HG02798 (cell line): ENCODE measurements around the gene MSI2.

Experiments used
- ATAC-seq: cut with Tn5 transposase; IDR thresholded peaks from one replicate; pipeline ENCODE4 v1.9.1; 2021; ENCODE audit warnings: mild to moderate bottlenecking; ENCODE audit not compliant: unreplicated experiment, poor library complexity

Gene MSI2

DNA sequence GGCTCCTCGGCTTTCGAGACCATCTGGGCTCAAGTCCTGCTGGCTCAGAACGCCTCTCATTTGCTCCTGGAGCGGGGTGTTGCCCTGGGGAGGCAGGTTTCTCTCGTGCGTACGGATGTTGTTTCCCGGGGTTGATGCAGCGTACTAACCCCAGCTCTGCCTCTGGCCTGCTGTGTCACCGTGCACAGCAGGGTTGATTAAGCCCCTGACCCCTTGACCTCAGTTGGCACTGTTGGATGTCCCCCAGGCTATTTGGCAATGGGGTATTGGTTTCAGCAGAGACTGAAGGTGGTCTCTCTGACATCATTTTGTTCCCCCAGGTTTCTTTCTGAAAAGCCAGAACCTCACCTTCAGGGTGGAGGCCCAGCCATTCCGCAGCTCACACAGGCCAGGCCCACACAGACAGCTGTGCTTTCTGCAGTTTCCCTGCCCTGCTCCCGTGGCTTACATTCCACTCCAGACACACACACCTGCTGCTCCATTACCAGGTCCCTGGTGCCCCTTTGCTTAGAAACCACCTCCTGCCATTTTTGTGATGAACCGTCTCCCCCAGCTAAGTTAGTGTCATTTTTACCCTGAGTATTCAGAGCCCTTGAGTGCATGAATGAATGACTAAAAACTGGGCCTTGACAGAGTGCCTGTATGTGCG, 255.3 kb downstream of the MSI2 start:
- no peak for ATAC-seq

DNA sequence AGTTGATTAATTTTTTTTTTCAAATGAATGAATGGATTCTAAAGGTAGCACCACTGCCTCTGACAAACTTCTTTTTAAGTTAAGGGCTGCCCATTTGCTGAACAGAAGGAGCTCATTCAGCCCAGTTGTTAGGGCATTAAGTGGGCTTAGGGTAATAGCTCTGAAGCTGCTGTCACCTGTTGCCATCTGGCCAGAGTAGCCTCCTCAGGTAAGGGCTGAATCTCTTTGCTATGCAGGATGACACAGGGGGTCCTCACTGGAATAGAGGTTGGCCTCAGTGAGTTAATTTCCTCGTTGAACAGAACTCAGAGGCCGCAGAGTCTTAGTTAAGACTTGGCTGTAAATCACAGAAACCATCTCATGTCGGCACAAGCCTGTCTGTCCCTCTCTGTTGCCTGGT, 255.9 kb downstream of the MSI2 start:
- no peak for ATAC-seq

DNA sequence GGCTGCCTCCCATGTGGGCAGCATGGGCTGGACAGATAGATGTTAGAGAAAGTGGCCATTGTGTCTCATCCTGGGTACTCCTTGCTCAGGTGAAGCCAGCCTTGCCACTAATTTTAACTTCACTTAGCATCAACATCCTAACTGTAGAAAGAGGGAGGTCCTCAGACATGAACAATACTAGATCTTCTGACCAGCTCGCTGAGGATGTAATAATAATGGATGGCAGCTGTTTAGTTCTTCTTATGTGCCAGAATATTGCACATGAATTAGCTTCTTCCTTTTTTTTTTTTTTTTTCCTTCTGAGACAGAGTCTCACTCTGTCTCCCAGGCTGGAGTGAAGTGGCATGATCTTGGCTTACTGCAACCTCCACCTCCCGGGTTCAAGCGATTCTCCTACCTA, 256.4 kb downstream of the MSI2 start:
- ATAC-seq = no peak

DNA sequence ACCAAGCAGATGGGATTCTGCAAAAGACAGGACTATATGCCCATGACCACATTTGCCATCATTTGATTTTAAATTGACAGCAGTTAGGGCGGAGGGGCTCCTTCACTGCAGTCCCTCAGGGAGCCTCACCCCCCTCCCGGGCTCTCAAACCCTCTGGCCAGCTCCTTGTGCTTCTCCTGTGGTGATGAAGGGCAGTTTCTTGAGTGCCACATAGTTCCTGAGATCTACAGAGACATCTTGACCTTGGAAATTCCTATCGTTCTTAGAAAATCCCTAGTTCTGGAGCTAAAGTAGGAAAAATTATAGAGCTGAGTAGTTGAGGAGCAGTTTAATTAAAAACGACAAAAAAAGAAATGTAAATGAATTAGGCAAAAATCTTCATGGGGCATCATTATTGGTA, 257.2 kb downstream of the MSI2 start:
- ATAC-seq = no peak

DNA sequence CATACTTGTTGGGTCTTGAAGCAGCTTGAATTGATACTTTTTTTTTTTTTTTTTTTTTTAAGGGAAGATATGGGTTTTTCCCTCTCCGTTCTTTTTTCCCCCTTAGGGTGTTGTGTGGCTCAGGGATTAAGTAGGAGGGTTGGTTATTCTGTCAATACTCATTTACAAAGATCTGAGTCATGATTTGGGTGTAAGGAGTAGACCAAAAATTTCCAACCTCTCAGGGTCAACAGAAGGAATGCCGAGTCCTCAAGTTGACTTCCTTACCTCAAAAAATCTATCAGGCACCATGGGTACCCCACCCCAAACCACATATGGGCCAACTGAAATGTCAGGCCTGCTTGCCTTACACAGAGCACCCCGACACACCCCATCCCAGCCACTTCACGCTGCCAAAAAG, 258.3 kb downstream of the MSI2 start:
- no peak for ATAC-seq

DNA sequence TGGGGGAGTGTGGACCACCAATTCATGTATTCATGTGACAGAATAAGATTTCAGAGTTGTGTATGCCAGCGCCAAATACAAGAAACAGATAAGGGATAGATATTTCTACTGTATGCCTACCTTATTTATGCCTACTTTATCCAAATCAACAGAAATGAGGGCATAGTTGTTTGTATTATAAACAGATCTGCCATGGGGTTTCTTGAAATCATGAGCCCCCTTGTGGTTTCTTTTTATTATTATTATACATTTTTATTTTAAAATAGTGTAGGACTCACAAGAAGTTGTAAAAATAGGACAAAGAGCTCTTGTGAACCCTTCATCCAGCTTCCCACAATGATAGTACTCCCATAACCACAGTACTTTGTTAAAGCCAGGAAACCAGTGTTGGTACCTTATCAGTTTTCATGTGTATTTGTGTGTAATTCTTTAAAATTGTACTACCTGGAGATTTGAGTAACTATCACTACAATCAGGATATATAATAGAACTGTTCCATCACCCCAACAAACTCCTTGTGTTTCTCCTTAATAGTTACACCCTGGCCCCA, 259.4 kb downstream of the MSI2 start:
- no peak for ATAC-seq

DNA sequence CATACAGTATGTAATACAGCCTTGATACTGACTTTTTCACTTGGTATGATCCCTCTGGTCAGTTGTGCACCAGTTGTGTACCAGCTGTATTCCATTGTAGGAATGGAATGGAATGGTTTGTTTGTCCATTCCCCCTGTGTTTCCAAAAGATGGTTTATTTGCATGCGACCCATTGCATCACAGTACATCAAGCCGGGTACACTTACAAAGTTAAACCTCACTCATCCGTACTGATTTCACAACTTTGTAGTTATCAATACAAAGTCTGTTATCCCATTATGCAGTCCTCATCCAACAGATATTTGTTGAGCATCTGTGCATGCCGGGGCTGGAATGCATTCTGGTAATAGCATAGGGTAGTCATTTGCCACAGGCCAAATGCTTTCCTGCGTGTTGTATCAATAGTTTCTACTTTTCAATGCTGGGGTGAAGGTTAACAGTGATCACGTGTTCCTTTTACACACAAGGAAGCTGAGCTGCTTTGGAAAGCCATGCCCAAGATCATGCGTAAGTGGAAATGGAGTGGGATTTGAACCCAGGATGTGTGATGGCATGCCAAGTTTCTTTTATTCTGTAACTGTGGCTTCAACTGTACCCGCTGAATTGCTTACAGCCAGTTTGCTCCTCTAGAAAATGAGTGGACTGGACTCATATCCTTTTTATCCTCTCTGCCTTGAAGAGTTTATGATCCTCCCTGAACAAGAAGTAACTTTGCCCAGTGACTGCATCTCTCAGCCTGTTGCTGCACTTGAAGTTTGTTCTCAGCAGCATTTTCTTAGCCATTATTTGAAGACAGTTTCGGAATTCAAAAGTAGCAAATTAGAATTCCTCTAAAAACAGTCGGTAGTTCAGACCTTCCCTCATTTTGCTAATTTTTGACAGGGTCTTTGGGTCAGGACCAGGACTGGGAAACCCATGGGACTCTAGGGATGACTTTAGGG, 260.2 kb downstream of the MSI2 start:
- no peak for ATAC-seq

DNA sequence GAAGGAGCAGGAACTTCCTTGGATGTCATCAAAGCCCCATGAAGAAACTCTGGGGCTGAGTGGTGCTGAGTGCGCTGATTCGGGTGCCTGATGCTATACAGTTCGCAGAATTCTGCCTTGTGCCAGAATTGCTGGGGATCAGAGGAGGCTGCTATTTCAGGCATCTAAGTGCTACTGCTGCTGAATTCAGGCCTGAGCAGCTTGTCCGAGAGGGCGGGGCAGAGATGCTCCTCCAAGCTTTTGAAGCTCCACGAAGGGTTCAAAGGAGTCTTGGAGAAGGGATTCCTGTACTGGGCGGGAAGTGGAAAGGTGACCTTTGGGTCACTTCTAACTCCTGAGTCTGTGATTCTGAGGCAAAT, 260.9 kb downstream of the MSI2 start:
- no peak for ATAC-seq

DNA sequence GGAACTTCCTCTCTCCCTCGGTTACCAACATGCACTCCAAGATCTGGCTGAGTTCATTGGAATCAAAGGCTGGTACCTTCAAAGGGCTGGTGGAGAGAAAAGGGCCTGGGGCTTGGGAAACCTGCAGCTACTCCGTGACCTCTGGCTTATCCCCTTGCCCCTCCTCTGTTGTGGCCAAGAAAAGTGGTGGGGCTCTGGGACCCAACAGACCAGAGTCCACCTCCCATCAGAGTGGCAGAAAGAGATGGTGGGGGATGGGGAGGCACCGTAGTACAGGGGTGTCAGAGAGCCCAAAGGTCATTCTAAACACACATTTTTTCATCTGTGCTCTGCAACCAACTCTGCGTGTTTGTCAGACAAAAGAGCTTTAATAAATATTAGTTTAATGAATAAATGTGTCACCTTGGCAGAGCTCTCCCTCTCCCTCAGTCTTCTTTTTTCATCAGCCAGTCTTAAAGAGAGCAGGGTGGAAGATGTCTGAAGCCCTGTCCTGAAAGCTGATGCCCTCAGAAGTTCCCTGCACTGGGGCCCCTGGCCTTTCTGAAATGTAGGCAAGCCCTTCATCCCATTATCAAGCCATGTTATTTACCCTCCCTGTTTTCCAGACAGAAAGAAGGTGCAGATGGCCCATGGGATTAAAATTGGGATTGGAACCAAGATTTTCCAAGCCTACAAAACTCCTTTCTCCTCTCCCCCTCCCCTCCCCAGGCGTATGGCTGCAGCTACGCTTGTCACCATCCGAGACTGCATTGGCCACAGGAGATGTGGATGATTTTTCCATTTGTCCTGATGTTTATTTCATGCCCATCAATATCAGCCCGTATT, 261.5 kb downstream of the MSI2 start:
- no peak for ATAC-seq

DNA sequence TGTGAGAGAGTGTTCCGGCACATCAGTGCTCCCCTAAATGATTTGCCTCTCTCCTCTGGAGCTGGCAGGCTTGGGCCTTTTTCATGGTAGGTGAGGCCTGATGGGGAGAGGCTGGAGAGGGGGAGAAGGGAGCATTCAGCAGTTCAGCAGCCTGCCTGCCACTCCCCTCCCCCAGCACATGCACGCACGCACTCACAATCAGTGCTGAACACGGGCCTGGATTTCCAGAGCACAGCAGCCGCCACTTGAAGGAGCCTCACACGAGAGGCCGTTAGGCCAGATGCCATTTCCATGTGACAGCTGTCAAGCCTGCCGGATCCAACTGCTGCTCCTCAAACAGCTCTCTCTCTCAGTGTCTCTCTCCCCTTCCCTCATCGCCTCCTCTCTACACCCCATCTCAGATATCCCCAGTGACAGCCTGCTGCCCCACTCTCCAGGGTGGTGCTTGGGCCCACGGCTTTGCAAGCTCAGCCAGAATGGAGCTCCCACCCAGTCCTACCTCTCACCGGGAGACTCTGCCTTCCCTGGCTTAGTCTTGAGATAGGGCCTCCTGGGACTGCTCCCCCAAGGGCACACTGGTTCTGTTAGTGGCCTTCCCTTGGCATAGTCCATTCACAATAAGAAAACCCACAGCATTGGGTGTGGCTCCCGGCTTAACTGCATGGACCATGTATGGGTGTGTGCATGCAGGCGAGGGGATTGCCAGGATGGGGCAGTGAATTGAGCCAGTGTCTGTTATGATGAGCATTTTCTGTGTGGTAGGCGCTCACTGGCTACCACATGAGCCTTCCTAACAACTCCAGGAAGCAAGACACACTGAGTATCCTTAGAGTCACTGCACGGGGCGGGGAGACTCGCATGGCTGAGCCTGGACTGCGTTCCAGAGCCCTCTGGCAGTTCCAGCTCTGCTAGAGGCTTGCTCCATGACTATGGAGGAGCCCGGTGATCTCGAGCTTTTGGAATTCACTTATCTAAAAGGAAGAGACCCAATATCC, 262.6 kb downstream of the MSI2 start:
- ATAC-seq = no peak

DNA sequence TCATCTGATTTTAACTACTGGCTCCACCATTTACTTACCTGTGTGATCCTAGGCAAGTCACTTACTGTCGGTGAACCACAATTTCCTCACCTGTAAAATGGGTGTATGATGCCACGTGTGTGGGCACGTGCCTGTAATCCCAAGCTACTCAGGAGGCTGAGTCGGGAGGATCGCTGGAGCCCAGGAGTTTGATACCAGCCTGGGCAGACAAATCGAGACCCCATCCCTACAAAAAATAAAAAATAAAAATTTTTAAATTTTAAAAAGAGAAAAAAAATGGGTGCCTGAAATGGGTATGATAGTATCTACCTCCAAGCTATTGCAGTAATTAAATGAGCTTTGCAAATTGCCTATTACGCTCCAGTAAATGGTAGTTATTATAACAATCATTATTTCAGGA, 263.5 kb downstream of the MSI2 start:
- no peak for ATAC-seq

DNA sequence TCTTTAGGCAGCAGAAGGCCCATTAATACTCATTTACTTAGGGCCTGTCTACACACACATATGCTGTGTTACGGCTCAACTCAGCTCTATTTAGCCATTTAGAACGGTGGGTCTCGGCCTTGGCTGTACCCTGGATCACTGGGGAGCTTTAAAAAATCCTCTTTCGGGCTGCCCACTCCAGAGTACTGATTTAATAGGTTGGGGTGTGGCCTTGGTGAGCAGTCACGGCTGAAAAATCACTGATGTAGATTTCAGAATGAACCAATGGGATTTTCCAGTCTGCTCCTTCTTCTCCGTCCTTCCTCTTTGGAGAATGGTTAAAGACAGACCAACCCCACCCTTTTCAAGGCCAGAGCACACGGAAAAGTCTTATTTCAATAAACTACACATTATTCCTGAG, 265.3 kb downstream of the MSI2 start:
- ATAC-seq = no peak

DNA sequence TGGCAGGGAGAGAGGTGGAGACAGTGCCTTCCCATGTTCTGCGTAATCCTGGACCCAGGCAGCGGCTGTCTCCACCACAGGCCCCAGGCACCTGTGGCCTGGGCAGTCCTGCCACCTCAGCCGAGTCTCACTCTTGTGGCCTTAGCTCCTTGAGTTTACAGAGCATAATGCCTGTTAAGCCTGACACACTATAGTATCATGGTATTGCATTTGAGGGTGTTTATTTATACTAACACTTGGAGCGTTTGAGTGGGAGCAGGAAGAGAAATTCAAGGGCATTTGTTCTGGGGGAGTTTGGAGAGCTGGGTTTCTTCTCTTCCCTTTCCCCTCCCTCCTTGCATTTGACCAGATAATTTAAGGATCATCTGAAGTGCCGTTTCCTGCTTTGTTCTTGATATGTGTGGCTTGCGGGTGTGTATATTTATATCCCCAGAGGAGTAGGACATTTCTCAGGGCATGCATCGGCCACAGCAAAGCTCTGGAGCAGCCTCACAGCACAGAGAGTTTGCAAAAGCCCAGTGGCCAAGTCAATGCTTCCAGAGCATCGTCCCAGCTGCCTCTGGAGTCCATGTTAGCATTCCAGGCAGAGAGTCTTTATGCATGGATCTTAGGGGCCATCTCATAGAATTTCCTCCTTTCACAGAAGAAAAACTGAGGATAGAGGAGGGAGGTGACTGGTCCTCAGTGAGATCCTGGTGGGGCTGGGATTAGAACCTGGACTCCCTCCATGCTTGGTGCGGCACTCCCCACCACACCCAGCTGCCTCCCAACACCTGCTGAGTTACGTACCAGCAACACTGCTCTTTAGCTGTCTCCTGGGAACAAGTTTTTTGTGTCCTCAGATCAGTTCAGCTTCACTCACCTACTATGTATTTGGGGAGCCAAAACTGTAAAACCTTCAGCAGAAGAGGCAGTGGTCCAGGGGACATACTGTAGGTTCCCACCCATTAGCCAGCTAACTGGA, 266.0 kb downstream of the MSI2 start:
- ATAC-seq = no peak

DNA sequence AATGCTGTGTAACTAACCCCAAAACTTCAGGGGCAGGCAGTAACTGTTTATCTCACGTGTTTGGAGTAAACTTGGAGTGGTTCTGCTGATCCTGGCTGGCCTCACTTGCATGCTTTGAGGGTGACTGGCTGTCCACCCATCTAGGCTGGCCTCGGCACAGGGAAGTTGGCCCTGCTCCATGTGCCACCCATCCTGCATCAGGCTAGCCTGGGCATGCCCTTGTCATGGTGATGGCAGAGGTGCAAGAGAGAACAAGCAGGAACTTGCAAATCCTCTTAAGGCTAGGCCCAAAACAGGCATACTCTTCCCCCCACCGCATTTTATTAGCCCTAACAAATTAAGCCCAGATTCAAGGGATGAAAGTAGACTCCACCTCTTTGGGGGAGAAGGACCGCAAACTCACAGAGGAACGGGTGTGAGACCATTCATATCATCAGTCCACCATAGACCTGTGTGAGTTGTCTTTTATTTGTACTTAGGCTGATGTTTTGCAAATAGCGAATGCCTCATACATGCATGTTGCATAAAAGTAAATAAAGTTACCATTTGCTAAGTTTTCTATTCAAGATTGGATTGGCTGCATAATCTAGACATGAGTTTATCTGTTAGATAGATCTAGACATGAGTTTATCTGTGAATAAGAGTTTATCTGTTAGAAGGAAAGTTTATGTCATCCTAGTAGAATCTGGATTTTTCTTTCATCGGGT, 267.8 kb downstream of the MSI2 start:
- ATAC-seq = no peak

DNA sequence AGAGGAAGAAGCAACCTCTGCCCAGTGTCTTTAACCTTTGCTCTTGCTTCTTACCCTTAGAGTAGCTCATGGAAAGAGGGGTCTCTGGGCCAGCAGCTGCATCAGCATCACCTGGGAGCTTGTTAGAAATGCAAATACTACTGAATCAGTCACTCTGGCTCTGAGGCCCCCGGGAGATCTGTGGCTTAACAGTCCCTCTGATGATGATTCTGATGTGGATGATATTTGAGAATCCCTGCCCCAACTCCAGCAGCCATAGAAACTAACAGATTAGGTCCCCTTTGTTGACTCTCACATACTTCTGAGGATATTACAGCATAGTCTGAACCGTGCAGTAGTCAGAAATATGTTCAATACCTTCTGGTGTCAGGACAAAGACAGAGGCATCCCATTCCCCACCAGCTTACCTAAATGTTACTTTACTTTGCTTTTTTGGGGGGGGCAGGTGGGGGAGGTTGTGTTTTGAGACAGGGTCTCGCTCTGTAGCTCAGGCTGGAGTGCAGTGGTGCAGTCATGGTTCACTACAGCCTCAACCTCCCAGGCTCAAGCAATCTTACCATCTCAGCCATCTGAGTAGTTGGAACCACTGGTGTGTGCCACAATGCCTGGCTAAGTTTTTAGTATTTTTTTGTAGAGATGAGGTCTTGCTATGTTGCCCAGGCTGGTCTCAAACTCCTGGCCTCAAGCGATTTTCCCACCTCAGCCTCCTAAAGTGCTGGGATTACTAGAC, 268.7 kb downstream of the MSI2 start:
- ATAC-seq = no peak

DNA sequence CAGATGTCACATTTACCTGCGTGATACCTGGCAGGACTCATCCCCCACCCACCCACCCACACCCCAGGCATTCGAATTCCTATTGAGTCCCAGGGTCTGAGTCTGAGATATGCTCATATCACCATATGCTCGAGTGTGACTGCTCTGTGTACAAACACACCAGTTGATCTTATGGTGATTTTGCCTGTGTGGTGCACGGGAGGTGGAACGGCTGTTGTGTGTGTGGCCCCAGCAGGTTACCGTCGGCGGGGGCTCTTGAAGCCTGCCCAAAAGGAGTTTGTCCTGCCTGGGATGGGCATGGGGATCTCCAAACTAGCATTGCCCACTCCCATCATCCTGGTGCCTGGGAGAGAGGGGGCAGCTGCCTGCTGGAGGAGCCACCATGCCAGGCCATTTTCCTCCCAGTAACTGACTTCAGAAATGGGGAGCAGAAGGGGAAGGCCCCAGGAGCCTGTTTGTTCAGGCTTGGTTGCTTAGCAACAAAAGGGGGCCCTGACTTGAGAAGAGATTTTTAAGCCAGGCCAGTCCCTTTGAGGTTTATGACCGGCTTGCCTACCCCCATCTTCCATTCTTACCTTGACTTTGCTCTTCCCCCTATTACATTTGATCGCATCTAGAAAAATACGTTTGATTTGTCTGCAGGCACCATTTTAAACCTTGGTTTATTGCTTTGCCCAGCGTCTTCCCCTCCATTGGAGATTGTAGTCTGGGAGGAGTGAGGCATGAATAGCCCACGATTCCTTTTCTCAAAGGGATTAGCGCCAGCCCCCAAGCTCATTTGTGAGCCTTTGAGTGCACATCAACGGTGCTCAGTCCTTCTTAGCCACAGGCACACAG, 271.1 kb downstream of the MSI2 start:
- no peak for ATAC-seq
